GM18499 (cell line): Measurements from ENCODE around the gene ARL8A.
"Not testable (repeated sequence)": the region's sequence is repeated elsewhere in the genome, so short reads cannot be mapped to it uniquely, and the experiment has no call there.

ENCODE experiments used
- ATAC-seq: cut with Tn5 transposase; IDR thresholded peaks from one replicate; pipeline ENCODE4 v1.9.1; 2021; ENCODE audit warnings: moderate number of reproducible peaks; ENCODE audit not compliant: insufficient read depth, unreplicated experiment

ARL8A gene

DNA sequence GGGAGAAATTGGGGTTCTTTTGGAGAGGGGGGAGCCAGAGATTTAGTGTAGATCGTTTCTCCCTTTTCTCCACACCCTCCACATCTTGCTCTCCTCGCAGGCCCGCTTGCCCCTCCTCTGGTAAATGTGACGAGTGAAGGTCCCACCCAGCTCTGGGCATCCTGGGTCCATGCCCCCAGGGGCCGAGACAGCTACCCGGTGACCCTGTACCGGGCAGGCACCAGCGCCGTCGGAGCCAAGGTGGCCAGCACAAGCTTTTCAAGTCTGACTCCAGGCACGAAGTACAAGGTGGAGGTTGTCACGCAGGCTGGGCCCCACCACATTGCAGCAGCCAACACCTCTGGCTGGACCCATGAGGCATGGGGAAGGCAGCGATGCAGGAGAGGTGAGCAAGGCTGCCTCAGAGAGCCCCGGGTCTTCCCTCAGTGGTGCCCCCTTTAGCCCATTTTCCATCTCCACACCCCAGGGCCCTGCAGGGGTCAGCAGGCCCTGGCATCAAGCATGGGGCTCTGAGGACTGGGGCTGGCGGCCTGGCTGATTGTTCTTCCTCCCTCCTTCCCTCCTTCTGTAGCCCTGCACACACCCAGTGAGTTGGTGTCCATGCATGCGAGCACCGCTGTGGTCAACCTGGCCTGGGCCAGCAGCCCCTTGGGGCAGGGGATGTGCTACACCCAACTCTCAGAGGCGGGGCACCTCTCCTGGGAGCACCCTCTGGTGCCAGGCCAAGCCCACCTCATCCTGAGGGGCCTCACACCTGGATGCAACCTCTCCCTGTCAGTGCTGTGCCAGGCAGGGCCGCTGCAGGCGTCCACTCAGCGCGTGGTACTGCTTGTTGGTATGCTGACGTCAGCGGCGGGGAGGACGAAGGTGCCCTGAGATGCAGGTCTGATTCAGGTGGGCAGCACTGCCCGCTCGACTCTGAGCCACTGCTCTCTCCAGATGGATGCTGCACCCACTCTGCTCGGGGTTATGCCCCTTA lies 32.7 kb upstream of the ARL8A start:
- no peak for ATAC-seq

DNA sequence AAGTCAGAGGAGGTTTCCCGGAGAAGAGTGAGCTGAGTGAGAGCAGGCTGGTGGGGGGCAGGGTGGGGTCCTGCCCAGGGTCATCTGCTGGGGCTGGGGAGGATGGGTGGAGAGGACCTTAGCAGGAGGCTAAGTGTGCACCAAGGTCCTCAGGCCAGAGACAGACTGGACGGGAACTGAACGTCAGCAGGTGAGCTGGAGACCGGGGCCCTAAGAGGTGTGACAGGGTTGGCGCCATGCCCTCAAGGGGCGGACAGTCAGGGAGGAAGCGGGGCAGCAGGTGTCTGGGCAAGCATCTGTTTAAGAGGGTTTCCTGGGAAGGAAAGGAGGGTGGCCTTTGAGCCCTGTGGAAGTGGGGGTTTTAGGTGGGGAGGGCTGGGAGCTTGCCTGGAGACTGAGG lies 29.5 kb upstream of the ARL8A start:
- no peak for ATAC-seq

DNA sequence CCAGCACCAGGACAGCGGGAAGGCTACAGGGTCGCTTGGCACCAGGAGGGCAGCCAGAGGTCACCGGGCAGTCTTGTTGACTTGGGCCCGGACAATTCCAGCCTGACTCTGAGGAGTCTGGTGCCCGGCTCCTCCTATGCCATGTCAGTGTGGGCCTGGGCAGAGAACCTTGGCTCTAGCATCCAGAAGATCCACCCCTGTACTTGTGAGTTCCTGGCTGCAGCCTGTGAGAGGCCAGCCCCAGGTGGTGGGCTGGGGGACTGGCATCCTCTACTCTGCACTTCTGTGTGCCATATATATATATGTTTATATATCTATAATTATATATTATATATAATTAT lies 27.4 kb upstream of the ARL8A start:
- ATAC-seq = no peak

DNA sequence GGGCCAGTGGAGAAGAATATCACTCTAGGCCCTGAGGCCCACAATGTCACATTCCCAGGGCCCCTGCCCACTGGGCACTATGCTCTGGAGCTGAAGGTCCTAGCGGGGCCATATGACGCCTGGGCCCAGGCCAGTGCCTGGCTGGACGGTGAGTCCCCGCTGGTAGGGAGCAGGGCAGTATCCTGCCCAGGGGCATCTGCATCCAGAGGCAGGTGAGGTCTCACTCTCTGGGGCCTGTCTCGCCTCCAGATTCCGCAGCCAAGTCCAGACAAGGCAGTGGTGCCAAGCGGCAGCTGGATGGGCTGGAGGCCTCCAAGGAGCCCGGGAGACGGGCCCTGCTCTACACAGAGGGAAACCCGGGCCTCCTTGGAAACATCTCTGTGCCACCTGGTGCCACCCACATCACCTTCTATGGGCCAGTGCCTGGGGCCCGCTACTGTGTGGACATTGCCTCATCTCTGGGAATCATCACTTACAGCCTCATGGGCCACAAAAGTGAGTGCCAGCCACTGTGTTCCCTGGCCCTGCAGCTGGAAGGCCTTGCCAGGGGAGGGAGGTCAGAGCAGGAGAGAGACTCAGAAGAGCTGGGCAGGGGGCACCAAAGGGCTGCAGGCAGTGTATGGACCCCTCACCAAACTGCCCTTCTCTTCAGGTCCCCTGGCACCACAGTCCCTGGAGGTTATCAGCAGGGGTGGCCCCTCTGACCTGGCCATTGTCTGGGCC lies 26.9 kb upstream of the ARL8A start:
- ATAC-seq = no peak

- no peak for ATAC-seq
Measured at GRCh38 chr1:202170726-202171125, 26.2 kb upstream of the ARL8A start.

GRCh38 chr1:202168861-202169260 lies 24.3 kb upstream of the ARL8A start:
- no peak for ATAC-seq

- ATAC-seq = no peak
Measured at GRCh38 chr1:202167708-202168415, 23.3 kb upstream of the ARL8A start.

- ATAC-seq = not testable (repeated sequence)
Measured at GRCh38 chr1:202167054-202167453, 22.5 kb upstream of the ARL8A start.

GRCh38 chr1:202165942-202166843 lies 21.7 kb upstream of the ARL8A start:
- ATAC-seq = no peak

DNA sequence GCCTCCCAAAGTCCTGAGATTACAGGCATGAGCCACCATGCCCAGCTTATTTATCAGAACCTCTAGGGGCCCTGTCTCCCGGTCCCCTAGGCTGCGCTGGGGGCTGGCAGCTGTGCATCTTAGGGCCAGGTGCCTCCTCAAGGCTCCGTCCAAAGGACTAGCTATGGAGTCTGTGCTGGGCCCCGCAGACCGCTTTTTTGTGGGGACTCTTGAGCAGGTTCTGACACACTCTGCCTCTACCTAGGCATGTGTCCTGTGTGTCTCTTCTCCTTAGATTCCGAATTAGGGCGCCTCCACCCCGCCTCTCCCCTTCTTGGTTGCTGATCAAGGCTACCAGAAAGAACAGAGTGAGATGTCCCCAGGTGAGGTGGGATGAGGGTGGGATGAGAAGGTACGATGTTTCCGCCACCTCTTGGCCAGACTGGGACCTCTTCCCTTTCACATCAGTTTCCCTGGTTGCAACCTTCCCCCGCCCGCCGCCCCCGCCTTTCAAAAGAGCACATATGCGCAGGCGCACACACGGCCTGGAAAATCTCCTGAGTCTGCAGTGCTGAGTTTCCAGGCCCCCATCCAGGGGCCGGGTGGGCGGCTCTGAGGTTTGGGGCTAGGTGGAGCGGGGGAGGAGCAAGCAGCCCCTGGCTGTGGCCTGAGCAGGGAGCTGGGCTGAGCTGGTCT lies 20.9 kb upstream of the ARL8A start:
- no peak for ATAC-seq

DNA sequence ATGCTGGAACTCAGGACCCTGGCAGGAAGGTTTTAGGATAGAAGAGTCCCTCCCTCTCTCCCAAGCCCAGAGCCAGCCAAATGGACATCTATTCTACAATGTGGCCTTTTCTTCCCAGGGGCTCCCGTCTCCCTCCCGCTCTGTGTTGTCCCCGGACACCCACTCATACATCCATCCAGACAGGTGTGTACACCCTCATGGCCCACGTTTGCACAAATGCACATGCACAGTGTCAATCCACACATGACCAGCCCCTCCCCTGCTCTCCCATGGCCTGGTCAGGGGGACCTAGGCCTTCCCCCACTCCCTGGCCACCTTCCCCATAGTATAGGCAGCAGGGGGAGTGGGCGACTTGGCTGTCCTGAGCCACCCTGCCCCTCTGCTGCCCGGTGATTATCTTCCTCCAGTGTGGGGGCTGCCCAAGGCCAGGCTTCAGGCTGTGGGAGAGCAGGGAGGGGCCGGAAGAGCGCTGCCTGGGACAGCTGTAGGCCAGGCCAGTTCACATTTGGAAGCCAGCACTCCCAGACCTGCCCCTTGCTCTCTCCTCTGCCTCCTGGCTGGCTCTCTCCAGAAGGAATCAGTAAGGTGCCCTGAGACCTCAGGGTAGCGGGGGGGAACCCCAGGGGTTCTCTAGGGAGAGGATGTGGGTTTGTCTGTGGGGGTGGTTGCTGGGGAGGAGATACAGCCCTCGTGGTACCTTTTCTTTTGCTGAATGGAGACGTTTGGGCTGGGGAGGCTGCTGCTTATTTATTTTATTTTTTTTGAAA lies 19.9 kb upstream of the ARL8A start:
- no peak for ATAC-seq

DNA sequence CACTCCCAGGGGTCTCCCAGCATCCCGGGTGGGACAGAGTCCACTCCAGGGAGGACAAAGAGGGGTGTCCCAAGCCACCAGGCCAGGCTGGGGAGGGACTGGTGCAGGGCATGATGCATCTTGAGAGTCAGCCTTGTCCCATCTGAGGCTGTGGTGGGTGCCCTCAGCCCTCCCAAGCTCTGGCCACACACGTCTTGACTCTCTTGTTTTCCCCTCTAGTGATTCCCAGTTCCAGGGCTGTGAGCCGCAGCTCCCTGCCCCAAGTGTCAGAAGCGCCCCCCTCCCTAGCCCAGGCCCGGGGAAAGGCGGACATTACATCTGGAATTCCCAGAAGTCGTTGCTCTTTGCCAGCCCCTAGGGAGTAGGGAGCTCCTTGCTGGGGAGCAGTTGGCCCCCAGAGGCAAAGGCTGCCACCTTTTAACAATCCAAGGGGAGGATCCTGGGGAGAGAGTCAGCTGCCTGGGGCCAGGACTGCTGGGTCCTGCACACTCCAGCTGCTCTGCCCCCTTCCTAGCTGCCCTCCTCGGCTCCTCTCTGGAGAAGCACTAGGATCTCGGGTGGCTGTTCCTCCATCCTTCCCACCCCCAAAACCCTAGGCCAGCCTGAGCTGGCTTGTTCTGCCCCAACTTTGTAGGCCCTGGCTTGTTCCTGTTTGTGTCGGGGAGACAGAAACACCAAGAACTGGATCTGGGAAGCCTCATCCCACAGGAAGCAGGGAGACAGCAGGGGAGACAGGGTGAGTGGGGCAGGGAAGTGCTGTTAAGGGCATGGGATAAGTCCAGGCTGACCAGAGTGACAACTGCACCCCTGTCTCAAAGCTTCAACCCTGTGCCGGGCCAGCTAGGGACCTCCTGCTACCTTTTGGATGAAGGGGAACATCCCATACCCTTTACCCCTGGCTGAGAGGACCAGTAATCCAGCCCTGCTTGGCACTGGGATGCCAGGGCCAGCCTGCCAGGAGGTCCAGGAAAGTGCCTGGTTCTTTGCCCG lies 19.0 kb upstream of the ARL8A start:
- ATAC-seq = no peak

GRCh38 chr1:202162418-202163280 lies 18.1 kb upstream of the ARL8A start:
- no peak for ATAC-seq

DNA sequence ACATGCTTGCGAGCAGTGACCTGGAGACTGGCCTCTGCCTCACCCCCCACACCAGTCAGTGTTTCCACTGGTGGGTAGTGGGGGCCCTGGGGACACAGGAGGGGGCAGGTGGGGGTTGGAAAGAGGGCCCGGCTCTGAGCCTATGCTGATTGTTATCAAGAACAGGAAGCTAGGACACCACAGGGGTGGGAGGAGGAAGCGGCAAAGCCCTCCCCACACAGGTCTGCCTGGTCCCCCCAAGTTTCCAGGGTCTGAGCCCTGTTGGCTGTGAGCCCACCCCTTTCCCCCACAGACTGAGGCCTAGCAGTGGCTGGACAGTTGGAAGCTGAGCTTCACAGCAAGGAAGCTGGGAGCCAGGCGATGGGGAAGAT lies 17.5 kb upstream of the ARL8A start:
- no peak for ATAC-seq

- no peak for ATAC-seq
Measured at GRCh38 chr1:202161151-202162046, 16.9 kb upstream of the ARL8A start.
